Ishikawa (cell line): ENCODE measurements around the gene C2orf49.

Source experiments
- CEBPB ChIP-seq: IDR thresholded peaks from 2 replicates; pipeline ENCODE4 v1.6.1; 2012
- CREB1 ChIP-seq: IDR thresholded peaks from 2 replicates; pipeline ENCODE4 v1.6.1; 2012; ENCODE audit warnings: low read depth
- EGR1 ChIP-seq: IDR thresholded peaks from 2 replicates; pipeline ENCODE4 v1.6.1; 2012
- EP300 ChIP-seq: IDR thresholded peaks from 2 replicates; pipeline ENCODE4 v1.6.1; 2012; ENCODE audit warnings: borderline replicate concordance
- FOXM1 ChIP-seq: IDR thresholded peaks from 2 replicates; pipeline ENCODE4 v1.6.1; 2012; ENCODE audit warnings: low read depth, borderline replicate concordance
- NFIC ChIP-seq: IDR thresholded peaks from 2 replicates; pipeline ENCODE4 v1.6.1; 2012
- RAD21 ChIP-seq: IDR thresholded peaks from 2 replicates; pipeline ENCODE4 v1.6.1; 2012; ENCODE audit warnings: low read depth
- TAF1 ChIP-seq: IDR thresholded peaks from 2 replicates; pipeline ENCODE4 v1.6.1; 2012; ENCODE audit warnings: low read depth, mild to moderate bottlenecking
- TCF12 ChIP-seq: IDR thresholded peaks from 2 replicates; pipeline ENCODE4 v1.6.1; 2012; ENCODE audit warnings: low read depth
- TEAD4 ChIP-seq: IDR thresholded peaks from 2 replicates; pipeline ENCODE4 v1.6.1; 2012
- YY1 ChIP-seq: IDR thresholded peaks from 2 replicates; pipeline ENCODE4 v1.6.1; 2012; ENCODE audit warnings: low read depth
- ZBTB7A ChIP-seq: IDR thresholded peaks from 2 replicates; pipeline ENCODE4 v1.6.1; 2012; ENCODE audit warnings: low read depth
- TF ChIP-seq, protein P1 (sequence below): IDR thresholded peaks from 2 replicates; pipeline ENCODE4 v1.6.1; 2012
- TF ChIP-seq, protein P2 (sequence below): IDR thresholded peaks from 2 replicates; pipeline ENCODE4 v1.6.1; 2012
- TF ChIP-seq, protein P3 (sequence below): IDR thresholded peaks from 2 replicates; pipeline ENCODE4 v1.6.1; 2012; ENCODE audit warnings: low read depth, mild to moderate bottlenecking

C2orf49 gene

DNA sequence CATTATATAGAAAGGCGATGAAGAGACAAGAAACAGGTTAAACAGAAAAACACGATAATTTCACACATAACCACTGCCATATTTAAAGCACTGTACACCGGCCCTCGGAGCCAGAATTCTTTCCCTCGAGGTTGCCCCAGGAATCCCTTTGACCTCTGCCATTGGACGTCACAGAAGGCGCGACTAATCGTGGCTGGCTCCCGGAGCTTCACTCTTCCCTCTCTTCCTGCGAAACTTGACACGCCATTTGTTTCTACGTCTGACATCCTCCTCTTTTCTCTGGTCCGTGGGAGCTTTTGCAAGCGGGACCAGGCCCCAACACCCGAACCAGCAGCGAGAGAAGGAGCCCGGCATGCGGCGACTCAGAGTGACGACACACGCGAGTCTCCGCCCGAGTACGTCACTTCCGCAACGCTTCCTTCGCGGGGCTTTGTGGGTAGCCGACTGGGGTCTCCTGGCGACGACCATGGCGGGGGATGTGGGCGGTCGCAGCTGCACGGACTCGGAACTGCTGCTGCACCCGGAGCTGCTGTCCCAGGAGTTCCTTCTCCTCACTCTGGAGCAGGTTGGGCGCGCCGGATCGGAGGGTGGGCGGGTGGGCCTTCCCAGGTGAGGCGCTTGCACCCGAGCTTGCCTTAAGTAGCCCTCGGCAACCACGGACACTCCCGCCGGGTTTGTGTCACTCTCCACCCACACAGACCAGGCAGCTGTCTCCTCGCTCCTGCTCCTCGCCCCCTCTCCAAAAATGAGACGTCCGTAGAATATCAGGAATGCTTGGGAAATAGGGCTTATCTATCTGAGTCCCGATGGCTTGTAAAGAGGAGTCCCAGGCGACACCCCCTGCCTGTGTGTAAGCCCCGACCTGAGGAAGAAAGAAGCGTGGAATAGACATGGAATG, at the start of gene C2orf49:
C2orf49 (plus strand) TSS at position 419 of the 898 bp plus-strand sequence; CDS start at position 467, 48 bp downstream.
- TF ChIP-seq TEAD4 (peak; percentile 70), EGR1 (0 out of 2 replicates have a peak, but pooled peaks have one; percentile 11), EP300 (0 out of 2 replicates have a peak, but pooled peaks have one; percentile 4), TAF1 (peak; percentile 59), RAD21 (no peak), TCF12 (0 out of 2 replicates have a peak, but pooled peaks have one; percentile 31), ZBTB7A (no peak), CEBPB (no peak), YY1 (peak; percentile 82), CREB1 (peak; percentile 99), NFIC (peak; percentile 31; the same call in 1 of the 2 replicates), FOXM1 (peak; percentile 38; the same call in 1 of the 2 replicates)
- TF ChIP-seq, protein P1, sequence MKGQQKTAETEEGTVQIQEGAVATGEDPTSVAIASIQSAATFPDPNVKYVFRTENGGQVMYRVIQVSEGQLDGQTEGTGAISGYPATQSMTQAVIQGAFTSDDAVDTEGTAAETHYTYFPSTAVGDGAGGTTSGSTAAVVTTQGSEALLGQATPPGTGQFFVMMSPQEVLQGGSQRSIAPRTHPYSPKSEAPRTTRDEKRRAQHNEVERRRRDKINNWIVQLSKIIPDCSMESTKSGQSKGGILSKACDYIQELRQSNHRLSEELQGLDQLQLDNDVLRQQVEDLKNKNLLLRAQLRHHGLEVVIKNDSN = no peak
- TF ChIP-seq, protein P2, sequence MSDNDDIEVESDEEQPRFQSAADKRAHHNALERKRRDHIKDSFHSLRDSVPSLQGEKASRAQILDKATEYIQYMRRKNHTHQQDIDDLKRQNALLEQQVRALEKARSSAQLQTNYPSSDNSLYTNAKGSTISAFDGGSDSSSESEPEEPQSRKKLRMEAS = peak; percentile 76; the same call in 1 of the 2 replicates
- TF ChIP-seq, protein P3, sequence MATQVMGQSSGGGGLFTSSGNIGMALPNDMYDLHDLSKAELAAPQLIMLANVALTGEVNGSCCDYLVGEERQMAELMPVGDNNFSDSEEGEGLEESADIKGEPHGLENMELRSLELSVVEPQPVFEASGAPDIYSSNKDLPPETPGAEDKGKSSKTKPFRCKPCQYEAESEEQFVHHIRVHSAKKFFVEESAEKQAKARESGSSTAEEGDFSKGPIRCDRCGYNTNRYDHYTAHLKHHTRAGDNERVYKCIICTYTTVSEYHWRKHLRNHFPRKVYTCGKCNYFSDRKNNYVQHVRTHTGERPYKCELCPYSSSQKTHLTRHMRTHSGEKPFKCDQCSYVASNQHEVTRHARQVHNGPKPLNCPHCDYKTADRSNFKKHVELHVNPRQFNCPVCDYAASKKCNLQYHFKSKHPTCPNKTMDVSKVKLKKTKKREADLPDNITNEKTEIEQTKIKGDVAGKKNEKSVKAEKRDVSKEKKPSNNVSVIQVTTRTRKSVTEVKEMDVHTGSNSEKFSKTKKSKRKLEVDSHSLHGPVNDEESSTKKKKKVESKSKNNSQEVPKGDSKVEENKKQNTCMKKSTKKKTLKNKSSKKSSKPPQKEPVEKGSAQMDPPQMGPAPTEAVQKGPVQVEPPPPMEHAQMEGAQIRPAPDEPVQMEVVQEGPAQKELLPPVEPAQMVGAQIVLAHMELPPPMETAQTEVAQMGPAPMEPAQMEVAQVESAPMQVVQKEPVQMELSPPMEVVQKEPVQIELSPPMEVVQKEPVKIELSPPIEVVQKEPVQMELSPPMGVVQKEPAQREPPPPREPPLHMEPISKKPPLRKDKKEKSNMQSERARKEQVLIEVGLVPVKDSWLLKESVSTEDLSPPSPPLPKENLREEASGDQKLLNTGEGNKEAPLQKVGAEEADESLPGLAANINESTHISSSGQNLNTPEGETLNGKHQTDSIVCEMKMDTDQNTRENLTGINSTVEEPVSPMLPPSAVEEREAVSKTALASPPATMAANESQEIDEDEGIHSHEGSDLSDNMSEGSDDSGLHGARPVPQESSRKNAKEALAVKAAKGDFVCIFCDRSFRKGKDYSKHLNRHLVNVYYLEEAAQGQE = no peak

DNA sequence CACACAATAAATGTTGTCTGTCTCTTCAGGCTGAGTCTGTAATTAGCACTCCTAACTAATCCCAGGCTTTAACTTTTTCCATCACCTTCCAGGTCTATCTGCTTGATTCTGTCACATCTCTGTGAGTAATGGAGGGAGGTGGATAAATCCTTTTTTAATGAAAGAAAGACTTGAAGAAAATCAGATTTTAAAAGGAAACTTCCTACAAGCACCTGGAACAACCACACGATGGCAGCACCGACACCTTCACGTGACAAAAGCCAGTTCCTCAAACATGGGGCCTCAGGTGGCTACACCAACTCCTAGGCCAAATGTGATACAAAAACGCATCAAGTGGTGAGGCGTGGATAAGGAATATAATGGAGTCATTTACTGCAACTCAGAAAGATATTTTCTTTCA, 49.6 kb upstream of the C2orf49 start:
- TF ChIP-seq RAD21 (peak; percentile 35), TCF12 (no peak)
- TF ChIP-seq, protein P1 = peak; percentile 77

DNA sequence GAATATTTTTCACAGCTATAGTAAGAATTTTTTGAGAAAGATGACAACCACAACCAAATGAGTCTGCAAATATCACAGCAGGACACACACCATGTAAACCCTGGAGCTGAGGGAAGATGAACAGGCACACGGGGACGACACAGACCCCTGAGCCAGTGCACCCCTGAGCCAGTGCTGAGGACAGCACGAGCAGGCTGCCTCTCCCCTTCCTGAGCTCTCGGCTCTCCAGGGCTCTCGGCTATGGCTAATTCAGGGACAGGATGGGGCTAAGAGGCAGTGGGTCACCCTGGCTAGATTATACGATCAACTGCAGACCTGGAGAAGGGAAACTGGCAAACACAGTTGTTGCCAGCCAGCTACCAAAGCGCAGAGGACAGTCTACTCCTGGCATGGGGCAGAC, 49.2 kb upstream of the C2orf49 start:
- TF ChIP-seq EP300 (no peak), NFIC (no peak), ZBTB7A (no peak), RAD21 (no peak), TCF12 (no peak), FOXM1 (no peak), YY1 (no peak), TAF1 (no peak), CREB1 (no peak), CEBPB (no peak), EGR1 (no peak), TEAD4 (no peak)
- TF ChIP-seq, protein P1 = no peak
- TF ChIP-seq, protein P3 = no peak
- TF ChIP-seq, protein P2 = no peak

DNA sequence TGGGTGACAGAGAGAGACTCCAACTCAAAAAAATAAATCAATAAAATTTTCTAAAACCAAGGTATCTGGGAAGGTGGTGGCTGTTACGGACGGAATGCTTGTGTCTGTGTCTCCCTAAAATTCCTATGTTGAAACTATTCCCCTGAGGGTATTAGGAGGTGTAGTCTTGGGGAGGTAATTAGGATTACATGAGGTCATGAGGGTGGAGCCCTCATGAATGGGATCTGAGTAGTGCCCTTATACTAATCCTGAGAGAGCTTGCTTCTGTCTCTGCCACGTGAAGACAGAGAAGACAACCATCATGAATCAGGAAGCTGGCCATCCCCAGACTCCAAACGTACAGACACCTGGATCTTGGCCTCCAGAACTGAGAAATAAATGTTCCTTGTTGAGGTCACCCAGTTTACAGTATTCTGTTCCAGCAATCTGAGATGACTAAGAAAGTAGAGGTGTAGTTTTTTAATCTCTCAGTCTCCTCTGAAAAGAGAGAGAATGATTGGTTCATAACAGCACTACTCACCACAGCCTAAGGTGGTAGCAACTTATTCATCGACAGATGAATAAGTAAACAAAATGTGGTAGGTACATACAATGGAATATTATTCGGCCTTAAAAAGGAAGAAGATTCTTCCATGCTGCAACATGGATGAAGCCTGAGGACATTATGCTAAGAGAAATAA, 46.2 kb upstream of the C2orf49 start:
- TF ChIP-seq EGR1 (no peak), NFIC (no peak), EP300 (no peak)
- TF ChIP-seq, protein P1 = no peak
- TF ChIP-seq, protein P2 = no peak

DNA sequence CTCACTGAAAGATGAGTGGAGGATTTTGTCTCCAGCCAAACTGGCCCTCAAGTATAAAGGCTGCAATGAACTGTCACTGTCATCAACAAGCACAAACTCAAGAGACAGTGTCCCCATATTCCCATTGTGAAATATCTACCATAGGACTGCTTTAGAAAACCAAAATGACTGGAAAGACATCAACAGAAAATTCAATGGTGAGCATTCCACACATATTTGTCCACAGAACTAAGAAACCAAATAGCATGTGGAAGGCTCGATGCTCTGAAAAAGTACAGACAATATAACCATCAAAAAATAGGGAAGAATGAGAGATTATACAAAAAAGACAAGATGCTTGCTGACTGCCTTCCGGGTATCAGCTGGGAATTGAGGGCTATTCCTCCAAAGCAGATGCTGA, 45.4 kb upstream of the C2orf49 start:
- TF ChIP-seq RAD21 = no peak
- TF ChIP-seq, protein P1 = no peak
- TF ChIP-seq EP300 = no peak
- TF ChIP-seq NFIC = no peak
- no peak for TF ChIP-seq CREB1
- no peak for TF ChIP-seq CEBPB
- TF ChIP-seq, protein P3 = no peak
- no peak for TF ChIP-seq ZBTB7A
- TF ChIP-seq TCF12 = no peak
